Prostate gland (tissue), 2 donors: Measurements from ENCODE around the gene IFNL2.

ENCODE experiments used
- CTCF ChIP-seq, 4 experiments: fragments of 200-600 bp in 2 of 4; fragments of 450-650 bp in 2 of 4; sonication (generic) in 2 of 4; IDR thresholded peaks; 1 replicate in 3 of 4; 2 replicates in 1 of 4; pipeline ENCODE4 v1.5.1; 2016 to 2019; ENCODE audit warnings: antibody characterized with exemption in 4 of 4, mild to moderate bottlenecking in 2 of 4, moderate library complexity in 2 of 4
- POLR2A ChIP-seq: fragments of 450-650 bp; IDR thresholded peaks from one replicate; pipeline ENCODE4 v1.6.1; 2016; ENCODE audit warnings: antibody characterized with exemption, mild to moderate bottlenecking
- POLR2AphosphoS5 ChIP-seq: sonication (generic); formaldehyde crosslinking; IDR thresholded peaks from one replicate; pipeline ENCODE4 v1.6.1; 2017; ENCODE audit warnings: antibody characterized with exemption

DNA sequence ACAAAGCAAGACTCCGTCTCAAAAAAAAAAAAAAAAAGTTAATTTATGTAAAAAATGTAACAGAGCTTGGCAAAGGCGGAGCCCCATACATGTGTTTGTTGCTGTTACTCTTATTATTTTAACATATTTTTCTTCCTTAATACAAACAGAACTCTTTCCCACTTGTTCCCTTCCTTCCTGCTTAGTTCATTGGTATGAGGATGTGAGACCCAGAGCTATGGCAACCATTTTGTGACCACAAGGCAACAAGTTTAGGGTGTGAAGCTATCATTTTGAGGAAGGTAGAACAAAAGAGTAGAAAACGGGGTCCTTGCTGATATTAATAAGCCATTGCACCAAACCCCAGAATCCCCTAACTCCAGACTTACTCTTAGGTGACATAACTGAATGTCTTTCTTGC is 33.4 kb downstream of the IFNL2 start:
- TF ChIP-seq CTCF (IDR thresholded peaks at IDR 0.05) (no peak), POLR2A (no peak), POLR2AphosphoS5 (no peak)
